ENCODE measurements around the gene LYRM4. TPM values are rescaled to one million over a fixed set of nuclear protein-coding genes. Genes with fewer than 3 reads are reported as not detected.

Gene LYRM4
- total RNA-seq, 1 donor from 2014 or later = 19.2 TPM

GRCh38 chr6:5078121-5078669 lies 182.6 kb downstream of the LYRM4 start:
- Histone ChIP-seq H3K4me1 (peaks cover 10% of the 10 kb centered on the region), H3K27ac (no peak overlapping the region), H3K27me3 (no peaks in the 10 kb centered on the region), H3K4me3 (no peak overlapping the region), H3K36me3 (no peaks in the 10 kb centered on the region), H3K9me3 (no peaks in the 10 kb centered on the region)
- no peak for DNase-seq (ENCODE audit: extremely low spot score in 2 of 2)
- intact Hi-C loops (cut with DNase I) = no loop called here
- TF ChIP-seq POLR2A (IDR thresholded peaks at IDR 0.05) (no peak), POLR2AphosphoS5 (IDR thresholded peaks at IDR 0.05; ENCODE audit: insufficient read depth in 1 of 2, low read depth in 1 of 2) (no peak), CTCF (IDR thresholded peaks at IDR 0.05) (no peak)

GRCh38 chr6:5076931-5077330 lies 183.8 kb downstream of the LYRM4 start:
- Histone ChIP-seq H3K27me3 (no peaks in the 10 kb centered on the region), H3K36me3 (no peaks in the 10 kb centered on the region), H3K4me3 (no peak overlapping the region), H3K9me3 (no peaks in the 10 kb centered on the region), H3K27ac (no peak overlapping the region), H3K4me1 (no peaks in the 10 kb centered on the region)
- no peak for TF ChIP-seq POLR2AphosphoS5 (IDR thresholded peaks at IDR 0.05; ENCODE audit: insufficient read depth in 1 of 2, low read depth in 1 of 2)
- no peak for TF ChIP-seq POLR2A (IDR thresholded peaks at IDR 0.05)
- no peak for TF ChIP-seq CTCF (IDR thresholded peaks at IDR 0.05)
- DNase-seq (ENCODE audit: extremely low spot score in 2 of 2) = peak in 1 of 2 donors; percentile 40
- intact Hi-C loops (cut with DNase I) = no loop called here

- Histone ChIP-seq H3K4me1 (no peaks in the 10 kb centered on the region), H3K9me3 (no peaks in the 10 kb centered on the region), H3K36me3 (no peaks in the 10 kb centered on the region), H3K27ac (no peak overlapping the region), H3K4me3 (no peak overlapping the region), H3K27me3 (no peaks in the 10 kb centered on the region)
- intact Hi-C loops (cut with DNase I) = no loop called here
- TF ChIP-seq POLR2A (IDR thresholded peaks at IDR 0.05) = no peak
- no peak for TF ChIP-seq POLR2AphosphoS5 (IDR thresholded peaks at IDR 0.05; ENCODE audit: insufficient read depth in 1 of 2, low read depth in 1 of 2)
- TF ChIP-seq CTCF (IDR thresholded peaks at IDR 0.05) = no peak
- no peak for DNase-seq (ENCODE audit: extremely low spot score in 2 of 2)
Measured at GRCh38 chr6:5073992-5074391, 186.8 kb downstream of the LYRM4 start.

- intact Hi-C loops (cut with DNase I) = no loop called here
- H3K4me1 ChIP-seq = no peaks in the 10 kb centered on the region
- H3K36me3 ChIP-seq = no peaks in the 10 kb centered on the region
Measured at GRCh38 chr6:5072440-5072839, 188.3 kb downstream of the LYRM4 start.

More at GRCh38 chr6:5072440-5072839, 188.3 kb downstream of the LYRM4 start:
- no peak overlapping the region for H3K27ac ChIP-seq
- TF ChIP-seq POLR2A (IDR thresholded peaks at IDR 0.05) = no peak
- no peak for TF ChIP-seq CTCF (IDR thresholded peaks at IDR 0.05)
- TF ChIP-seq POLR2AphosphoS5 (IDR thresholded peaks at IDR 0.05; ENCODE audit: insufficient read depth in 1 of 2, low read depth in 1 of 2) = no peak
- no peak overlapping the region for H3K4me3 ChIP-seq
- no peak for DNase-seq (ENCODE audit: extremely low spot score in 2 of 2)
- no peaks in the 10 kb centered on the region for H3K27me3 ChIP-seq
- no peaks in the 10 kb centered on the region for H3K9me3 ChIP-seq
